B cell (primary cell): Measurements from ENCODE around the gene ZXDA. TPM values are rescaled to one million over a fixed set of nuclear protein-coding genes. Genes with fewer than 3 reads are reported as not detected.

Experiments used
- ATAC-seq: fragments of 200-7000 bp; cut with Tn5 transposase; one replicate; pipeline ENCODE4 v1.10.0; 2021; ENCODE audit warnings: low read depth, mild to moderate bottlenecking, moderate number of reproducible peaks, moderate library complexity
- CTCF ChIA-PET: fragments of 350-600 bp; sonication (Branson Sonifier 250); formaldehyde crosslinking; loops from one replicate; lab custom pipeline; 2021; ENCODE audit warnings: antibody characterized with exemption, inconsistent platforms; lab: Charles Lee
- POLR2A ChIA-PET: fragments of 350-600 bp; sonication (Branson Sonifier 250); formaldehyde crosslinking; loops from one replicate; lab custom pipeline; 2021; ENCODE audit warnings: antibody characterized with exemption; lab: Charles Lee
- DNase-seq: peaks from one replicate; pipeline ENCODE4 v3.0.0; 2013
- H2AFZ ChIP-seq: 2 replicates; pipeline ENCODE4 v1.6.1; 2012; ENCODE audit warnings: mild to moderate bottlenecking, low read depth, low read length; ENCODE audit not compliant: insufficient read depth, poor library complexity, severe bottlenecking
- H3K27ac ChIP-seq, 2 donors: 1 replicate in 1 of 2; 2 replicates in 1 of 2; pipeline ENCODE4 v1.5.1; 2012 to 2013; ENCODE audit warnings: low read length in 2 of 2, mild to moderate bottlenecking in 2 of 2, moderate library complexity in 1 of 2
- H3K27me3 ChIP-seq, 4 experiments: fragments of 200-600 bp in 1 of 4; sonication (generic) in 1 of 4; replicated peaks in 1 of 4; 1 replicate in 2 of 4; 2 replicates in 2 of 4; pipeline versions ENCODE4 v1.6.1 to v1.7.0; 2013 to 2016; ENCODE audit warnings: low read length in 3 of 4, mild to moderate bottlenecking in 2 of 4, mixed read lengths in 1 of 4, moderate library complexity in 1 of 4; ENCODE audit not compliant: insufficient read depth in 4 of 4, control insufficient read depth in 3 of 4; ENCODE audit errors: control extremely low read depth in 1 of 4
- H3K36me3 ChIP-seq, 2 experiments: replicated peaks in 1 of 2; 1 replicate in 1 of 2; 2 replicates in 1 of 2; pipeline versions ENCODE4 v1.6.1 to v1.7.1; 2013; ENCODE audit warnings: low read length in 1 of 2; ENCODE audit not compliant: insufficient read depth in 2 of 2, control insufficient read depth in 1 of 2; ENCODE audit errors: control extremely low read depth in 1 of 2, extremely low read depth in 1 of 2
- H3K4me1 ChIP-seq, 2 donors: fragments of 200-600 bp in 1 of 2; sonication (generic) in 1 of 2; 1 replicate in 1 of 2; 2 replicates in 1 of 2; pipeline versions ENCODE4 v1.5.1 to v1.6.1; 2013 to 2017; ENCODE audit warnings: low read length in 2 of 2; ENCODE audit not compliant: control insufficient read depth in 2 of 2, insufficient read depth in 2 of 2
- H3K4me2 ChIP-seq: replicated peaks from 2 replicates; pipeline ENCODE3; 2012; ENCODE audit warnings: mild to moderate bottlenecking, low read depth, low read length; ENCODE audit not compliant: poor library complexity, severe bottlenecking
- H3K4me3 ChIP-seq, 5 experiments: fragments of 200-600 bp in 1 of 5; sonication (generic) in 1 of 5; 1 replicate in 3 of 5; 2 replicates in 2 of 5; pipeline versions ENCODE4 v1.5.1 to v1.7.0; 2011 to 2016; ENCODE audit warnings: low read length in 4 of 5, mild to moderate bottlenecking in 4 of 5, low read depth in 2 of 5, control low read depth in 1 of 5, moderate library complexity in 1 of 5; ENCODE audit not compliant: insufficient read depth in 1 of 5; ENCODE audit errors: control extremely low read depth in 1 of 5, extremely low read depth in 1 of 5
- H3K79me2 ChIP-seq: fragments of 200-600 bp; sonication (generic); one replicate; pipeline ENCODE4 v1.6.0; 2016; ENCODE audit warnings: low read length; ENCODE audit not compliant: control insufficient read depth, insufficient read depth
- H3K9ac ChIP-seq: fragments of 200-600 bp; sonication (generic); 2 replicates; pipeline ENCODE4 v1.6.1; 2017; ENCODE audit warnings: mild to moderate bottlenecking, low read length, moderate library complexity
- H3K9me3 ChIP-seq, 3 donors: one replicate each; pipeline versions ENCODE4 v1.6.1 to v1.7.1; 2013; ENCODE audit warnings: low read length in 2 of 3; ENCODE audit not compliant: control insufficient read depth in 2 of 3, insufficient read depth in 1 of 3; ENCODE audit errors: control extremely low read depth in 1 of 3
- H4K20me1 ChIP-seq: 2 replicates; pipeline ENCODE4 v1.6.0; 2012; ENCODE audit warnings: mild to moderate bottlenecking, low read length; ENCODE audit not compliant: insufficient read depth, control insufficient read depth, poor library complexity, severe bottlenecking
- H3K27ac Mint-ChIP-seq: one replicate; pipeline ENCODE4 v1.8.0; 2021; ENCODE audit warnings: mixed read lengths
- H3K27me3 Mint-ChIP-seq: one replicate; pipeline ENCODE4 v1.8.0; 2021; ENCODE audit warnings: mixed read lengths
- H3K4me1 Mint-ChIP-seq: one replicate; pipeline ENCODE4 v1.8.0; 2021; ENCODE audit warnings: mixed read lengths
- H3K4me3 Mint-ChIP-seq: one replicate; pipeline ENCODE4 v1.8.0; 2021; ENCODE audit warnings: mixed read lengths
- H3K9me3 Mint-ChIP-seq: one replicate; pipeline ENCODE4 v1.8.0; 2022; ENCODE audit warnings: mixed read lengths; ENCODE audit not compliant: insufficient read depth
- CTCF ChIP-seq: fragments of 200-600 bp; IDR thresholded peaks from one replicate; pipeline ENCODE4 v1.8.0; 2022; ENCODE audit warnings: antibody characterized with exemption, mild to moderate bottlenecking
- EZH2 ChIP-seq: IDR thresholded peaks from 2 replicates; pipeline ENCODE4 v1.6.1; 2012; ENCODE audit warnings: borderline replicate concordance, low read depth, mild to moderate bottlenecking, moderate library complexity, low read length; ENCODE audit not compliant: insufficient read depth, poor library complexity, severe bottlenecking
- WGBS: methylation state at CpG from one replicate; pipeline ENCODE4 v1.1.5; 2013; ENCODE audit warnings: missing lambda C conversion rate; ENCODE audit not compliant: insufficient coverage; 5-methylcytosine and 5-hydroxymethylcytosine counted together
- intact Hi-C: fragments of 100-400 bp; cut with micrococcal nuclease; formaldehyde crosslinking; loops from one replicate; pipeline ENCODE4 v1.10.0; 2022
- polyA plus RNA-seq: library from polyadenylated mRNA; depleted of rRNA; stranded (reverse); fragments of >200 nt; gene quantifications from 2 replicates; pipeline ENCODE4 v1.2.3, GENCODE V29; 2012
- total RNA-seq, 2 donors: library from RNA; stranded (reverse); fragments of 120-200 nt in 1 of 2; gene quantifications; 1 replicate in 1 of 2; 2 replicates in 1 of 2; pipeline versions ENCODE4 v1.2.3 to v1.2.4, GENCODE V29; 2013 to 2022

The ZXDA gene
- total and polyA plus RNA-seq, 2 donors (not counting 1 experiment from before 2014, with no cell fraction given), result 7.6 to 14.7 TPM

- peaks cover 2% of the 10 kb centered on the region for H3K4me1 Mint-ChIP-seq
- H3K27ac Mint-ChIP-seq, result no peak overlapping the region
- intact Hi-C loops, result loop anchor here (10.0 kb wide), 1 partner anchor 93 kb away; no protein-coding TSS in a partner anchor
- Histone ChIP-seq H3K79me2 (no peaks in the 10 kb centered on the region), H3K9me3 (no peaks in the 10 kb centered on the region), H4K20me1 (no peaks in the 10 kb centered on the region), H3K4me2 (no peak overlapping the region), H3K27ac (no peak overlapping the region), H3K27me3 (no peaks in the 10 kb centered on the region), H2AFZ (no peak overlapping the region), H3K36me3 (no peaks in the 10 kb centered on the region), H3K4me3 (no peak overlapping the region), H3K4me1 (no peaks in the 10 kb centered on the region), H3K9ac (no peak overlapping the region)
- no peaks in the 10 kb centered on the region for H3K27me3 Mint-ChIP-seq
- CTCF ChIA-PET, result interaction anchor here (2.1 kb wide), 1 partner anchor 111 kb away, joined by 8 read pairs; no protein-coding TSS in a partner anchor
- TF ChIP-seq CTCF (no peak), EZH2 (no peak)
- H3K9me3 Mint-ChIP-seq, result no peaks in the 10 kb centered on the region
- no peak for ATAC-seq
- POLR2A ChIA-PET, result no interaction called here
- no peak for DNase-seq
- WGBS, result 67% methylated on average over 1 of the region's 2 CpGs
- H3K4me3 Mint-ChIP-seq, result no peak overlapping the region
These were observed 22.0 kb upstream of the ZXDA start for GRCh38 chrX:57932266-57932665.

- POLR2A ChIA-PET, result no interaction called here
- no peak overlapping the region for H3K4me2 ChIP-seq
- intact Hi-C loops, result loop anchor here (10.0 kb wide), 1 partner anchor 95 kb away; no protein-coding TSS in a partner anchor
- no peak overlapping the region for H3K27ac ChIP-seq
- ATAC-seq (no peak), DNase-seq (no peak)
- Mint-ChIP-seq H3K27me3 (no peaks in the 10 kb centered on the region), H3K4me1 (peaks cover 2% of the 10 kb centered on the region), H3K4me3 (no peak overlapping the region), H3K9me3 (no peaks in the 10 kb centered on the region), H3K27ac (no peak overlapping the region)
- H4K20me1 ChIP-seq, result no peaks in the 10 kb centered on the region
- no peak overlapping the region for H3K9ac ChIP-seq
- CTCF ChIA-PET, result interaction anchor here (1.1 to 3.0 kb wide), 2 partner anchors 108 to 110 kb away, joined by 3 to 10 read pairs; no protein-coding TSS in a partner anchor
- no CpG with 5 or more reads among the region's 3 CpGs for WGBS
- no peaks in the 10 kb centered on the region for H3K36me3 ChIP-seq
- no peaks in the 10 kb centered on the region for H3K9me3 ChIP-seq
- no peak overlapping the region for H2AFZ ChIP-seq
- H3K79me2 ChIP-seq, result no peaks in the 10 kb centered on the region
- no peaks in the 10 kb centered on the region for H3K27me3 ChIP-seq
- no peaks in the 10 kb centered on the region for H3K4me1 ChIP-seq
- no peak overlapping the region for H3K4me3 ChIP-seq
- TF ChIP-seq EZH2 (no peak), CTCF (no peak)
These were observed 19.8 kb upstream of the ZXDA start for GRCh38 chrX:57930051-57930450.
